ENCODE data around the gene IKZF5. TPM values are rescaled to one million over a fixed set of nuclear protein-coding genes. Genes with fewer than 3 reads are reported as not detected.

IKZF5 gene
- total RNA-seq, 4 donors from 2014 or later, result 8.7 to 10.5 (median 9.5) TPM

GRCh38 chr10:123001370-123001769 lies 7.2 kb downstream of the IKZF5 start:
- H3K4me3 ChIP-seq (ENCODE audit: low read depth, poor library complexity, severe bottlenecking), result no peak overlapping the region
- DNase-seq (ENCODE audit: low spot score in 2 of 2), result no peak
- TF ChIP-seq CTCF (IDR thresholded peaks at IDR 0.05), result no peak
- no peak for TF ChIP-seq POLR2A (IDR thresholded peaks at IDR 0.05)
- intact Hi-C loops (cut with DNase I; ENCODE audit: low total_unique reads), result no loop called here
- WGBS, 2 donors, result 95 to 99% methylated on average over 2 of the region's 2 CpGs

- DNase-seq (ENCODE audit: low spot score in 2 of 2), result no peak
- intact Hi-C loops (cut with DNase I; ENCODE audit: low total_unique reads), result no loop called here
- WGBS, 2 donors, result 71 to 78% methylated on average over 3 of the region's 3 CpGs
Measured at GRCh38 chr10:123000155-123000554, 8.4 kb downstream of the IKZF5 start.

GRCh38 chr10:122999347-122999746 lies 9.2 kb downstream of the IKZF5 start:
- DNase-seq (ENCODE audit: low spot score in 2 of 2), result no peak
- WGBS, 2 donors, result 58 to 60% methylated on average over 3 of the region's 3 CpGs
- no peak overlapping the region for H3K4me3 ChIP-seq (ENCODE audit: low read depth, poor library complexity, severe bottlenecking)
- TF ChIP-seq POLR2A (IDR thresholded peaks at IDR 0.05), result no peak
- TF ChIP-seq CTCF (IDR thresholded peaks at IDR 0.05), result no peak
- intact Hi-C loops (cut with DNase I; ENCODE audit: low total_unique reads), result no loop called here

More at GRCh38 chr10:123000155-123000554, 8.4 kb downstream of the IKZF5 start:
- H3K4me3 ChIP-seq (ENCODE audit: low read depth, poor library complexity, severe bottlenecking), result no peak overlapping the region
- TF ChIP-seq POLR2A (IDR thresholded peaks at IDR 0.05), result no peak
- TF ChIP-seq CTCF (IDR thresholded peaks at IDR 0.05), result no peak

- TF ChIP-seq CTCF (IDR thresholded peaks at IDR 0.05) (no peak), POLR2A (IDR thresholded peaks at IDR 0.05) (no peak)
- no peak overlapping the region for H3K4me3 ChIP-seq (ENCODE audit: low read depth, poor library complexity, severe bottlenecking)
- no peak for DNase-seq (ENCODE audit: low spot score in 2 of 2)
- intact Hi-C loops (cut with DNase I; ENCODE audit: low total_unique reads), result no loop called here
- 96 to 100% methylated on average over 3 of the region's 3 CpGs for WGBS, 2 donors
Measured at GRCh38 chr10:122998934-122999333, 9.7 kb downstream of the IKZF5 start.

GRCh38 chr10:122998360-122998917 lies 10.2 kb downstream of the IKZF5 start:
- TF ChIP-seq CTCF (IDR thresholded peaks at IDR 0.05) (no peak), POLR2A (IDR thresholded peaks at IDR 0.05) (no peak)
- 88 to 89% methylated on average over 6 of the region's 6 CpGs for WGBS, 2 donors
- H3K4me3 ChIP-seq (ENCODE audit: low read depth, poor library complexity, severe bottlenecking), result no peak overlapping the region
- intact Hi-C loops (cut with DNase I; ENCODE audit: low total_unique reads), result no loop called here
- DNase-seq (ENCODE audit: low spot score in 2 of 2), result no peak

GRCh38 chr10:122997864-122998263 lies 10.7 kb downstream of the IKZF5 start:
- WGBS, 2 donors, result 88 to 89% methylated on average over 3 of the region's 3 CpGs
- intact Hi-C loops (cut with DNase I; ENCODE audit: low total_unique reads), result no loop called here
- no peak overlapping the region for H3K4me3 ChIP-seq (ENCODE audit: low read depth, poor library complexity, severe bottlenecking)
- no peak for DNase-seq (ENCODE audit: low spot score in 2 of 2)
- TF ChIP-seq CTCF (IDR thresholded peaks at IDR 0.05) (no peak), POLR2A (IDR thresholded peaks at IDR 0.05) (no peak)

Data from lower leg skin (tissue), 4 donors.